Measurements from ENCODE around the gene NSF.
"Not testable (repeated sequence)": the region's sequence is repeated elsewhere in the genome, so short reads cannot be mapped to it uniquely, and the experiment has no call there.

Gene NSF

GRCh38 chr17:46756861-46757260 is 166.4 kb downstream of the NSF start:
- no peak for TF ChIP-seq CTCF (IDR thresholded peaks at IDR 0.05; ENCODE audit: low read depth, low read length, missing control alignments)
- DNase-seq (ENCODE audit: extremely low read depth, low read depth) = no peak
- no peak overlapping the region for H3K4me3 ChIP-seq (replicated peaks; ENCODE audit: low read depth, low read length)

- DNase-seq (ENCODE audit: extremely low read depth, low read depth); H3K4me3 ChIP-seq (replicated peaks; ENCODE audit: low read depth, low read length): not testable (repeated sequence)
Measured at GRCh38 chr17:46757588-46757987, 167.1 kb downstream of the NSF start.

GRCh38 chr17:46758614-46759013 is 168.1 kb downstream of the NSF start:
- no peak for DNase-seq (ENCODE audit: extremely low read depth, low read depth)
- TF ChIP-seq CTCF (IDR thresholded peaks at IDR 0.05; ENCODE audit: low read depth, low read length, missing control alignments) = no peak
- no peak overlapping the region for H3K4me3 ChIP-seq (replicated peaks; ENCODE audit: low read depth, low read length)

- H3K4me3 ChIP-seq (replicated peaks; ENCODE audit: low read depth, low read length) = no peak overlapping the region
- no peak for DNase-seq (ENCODE audit: extremely low read depth, low read depth)
- TF ChIP-seq CTCF (IDR thresholded peaks at IDR 0.05; ENCODE audit: low read depth, low read length, missing control alignments) = no peak
Measured at GRCh38 chr17:46759141-46759540, 168.7 kb downstream of the NSF start.

- no peak for TF ChIP-seq CTCF (IDR thresholded peaks at IDR 0.05; ENCODE audit: low read depth, low read length, missing control alignments)
Measured at GRCh38 chr17:46763416-46763815, 172.9 kb downstream of the NSF start.

GRCh38 chr17:46764000-46764708 is 173.7 kb downstream of the NSF start:
- DNase-seq (ENCODE audit: extremely low read depth, low read depth) = no peak

More at GRCh38 chr17:46763416-46763815, 172.9 kb downstream of the NSF start:
- no peak for DNase-seq (ENCODE audit: extremely low read depth, low read depth)
- H3K4me3 ChIP-seq (replicated peaks; ENCODE audit: low read depth, low read length) = no peak overlapping the region

More at GRCh38 chr17:46764000-46764708, 173.7 kb downstream of the NSF start:
- TF ChIP-seq CTCF (IDR thresholded peaks at IDR 0.05; ENCODE audit: low read depth, low read length, missing control alignments) = no peak
- H3K4me3 ChIP-seq (replicated peaks; ENCODE audit: low read depth, low read length) = no peak overlapping the region
